Endodermal cell (in vitro differentiated cells): ENCODE measurements around the gene CD164. TPM values are rescaled to one million over a fixed set of nuclear protein-coding genes. Genes with fewer than 3 reads are reported as not detected.

ENCODE experiments used
- DNase-seq: peaks from one replicate; pipeline ENCODE4 v3.0.0-alpha.2; 2017
- H3K27ac ChIP-seq: 2 replicates; pipeline ENCODE4 v1.5.1; 2013; ENCODE audit warnings: mild to moderate bottlenecking, low read depth, low read length, moderate library complexity
- H3K27me3 ChIP-seq: 2 replicates; pipeline ENCODE4 v1.6.1; 2013; ENCODE audit warnings: mild to moderate bottlenecking, low read length, moderate library complexity; ENCODE audit not compliant: insufficient read depth, control insufficient read depth, poor library complexity, severe bottlenecking
- H3K36me3 ChIP-seq: 2 replicates; pipeline ENCODE4 v1.7.0; 2013; ENCODE audit warnings: mild to moderate bottlenecking, low read length, moderate library complexity; ENCODE audit not compliant: control insufficient read depth, insufficient read depth
- H3K4me1 ChIP-seq: one replicate; pipeline ENCODE4 v1.7.0; 2013; ENCODE audit warnings: low read length; ENCODE audit not compliant: control insufficient read depth, insufficient read depth
- H3K4me3 ChIP-seq: 2 replicates; pipeline ENCODE4 v1.5.1; 2013; ENCODE audit warnings: mild to moderate bottlenecking, low read length, moderate library complexity
- H3K9ac ChIP-seq: 2 replicates; pipeline ENCODE4 v1.6.1; 2013; ENCODE audit warnings: mild to moderate bottlenecking, low read length, moderate library complexity; ENCODE audit not compliant: poor library complexity, severe bottlenecking; ENCODE audit errors: extremely low read depth
- H3K9me3 ChIP-seq: 2 replicates; pipeline ENCODE4 v1.6.1; 2013; ENCODE audit warnings: mild to moderate bottlenecking, low read length, moderate library complexity; ENCODE audit not compliant: control insufficient read depth
- H3K27ac Mint-ChIP-seq: 2 replicates; pipeline ENCODE4 v1.8.0; 2020; ENCODE audit warnings: mixed read lengths
- H3K27me3 Mint-ChIP-seq: 2 replicates; pipeline ENCODE4 v1.8.0; 2021; ENCODE audit warnings: mild to moderate bottlenecking, mixed read lengths; ENCODE audit not compliant: insufficient read depth
- H3K36me3 Mint-ChIP-seq: 2 replicates; pipeline ENCODE4 v1.8.0; 2020; ENCODE audit warnings: low read depth, mixed read lengths
- H3K4me1 Mint-ChIP-seq: 2 replicates; pipeline ENCODE4 v1.8.0; 2020; ENCODE audit warnings: mixed read lengths
- H3K4me3 Mint-ChIP-seq: 2 replicates; pipeline ENCODE4 v1.8.0; 2020; ENCODE audit warnings: mild to moderate bottlenecking, moderate library complexity, mixed read lengths
- H3K9me3 Mint-ChIP-seq: 2 replicates; pipeline ENCODE4 v1.8.0; 2020; ENCODE audit warnings: mild to moderate bottlenecking, mixed read lengths
- CTCF ChIP-seq: fragments of 200-600 bp; sonication (generic); conservative IDR thresholded peaks from 2 replicates; pipeline ENCODE4 v1.5.0; 2021; ENCODE audit warnings: antibody characterized with exemption, mild to moderate bottlenecking
- WGBS, 2 experiments: methylation state at CpG; one replicate each; pipeline versions ENCODE4 v1.1.5 to v1.1.7; 2013; ENCODE audit warnings: missing lambda C conversion rate in 2 of 2, mixed read lengths in 1 of 2; ENCODE audit not compliant: insufficient coverage in 1 of 2, insufficient read length in 1 of 2; 5-methylcytosine and 5-hydroxymethylcytosine counted together
- total RNA-seq, 2 donors: library from RNA; stranded (reverse); fragmentation: NEBNext Ultra II Directional in 1 of 2; extraction: Animal tissue kit (Norgen Biotek cat#: 25700) in 1 of 2; gene quantifications; 2 replicates in 1 of 2; 3 replicates in 1 of 2; pipeline ENCODE4 v1.2.1, GENCODE V29; 2021

Gene CD164
- total RNA-seq, 2 donors from 2014 or later, result 120 to 126 TPM

- H3K9me3 Mint-ChIP-seq, result no peaks in the 10 kb centered on the region
- no peak overlapping the region for H3K4me3 Mint-ChIP-seq
- DNase-seq, result no peak
- no peaks in the 10 kb centered on the region for H3K4me1 Mint-ChIP-seq
- no peaks in the 10 kb centered on the region for H3K27me3 ChIP-seq
- no peak overlapping the region for H3K27ac ChIP-seq
- no peak overlapping the region for H3K27ac Mint-ChIP-seq
- WGBS, 2 experiments, result 91 to 100% methylated on average over 1 to 2 of the region's 2 CpGs
- no peaks in the 10 kb centered on the region for H3K36me3 ChIP-seq
- no peaks in the 10 kb centered on the region for H3K9me3 ChIP-seq
- no peak for TF ChIP-seq CTCF
- H3K9ac ChIP-seq, result no peak overlapping the region
- no peaks in the 10 kb centered on the region for H3K4me1 ChIP-seq
- H3K4me3 ChIP-seq, result no peak overlapping the region
- H3K27me3 Mint-ChIP-seq, result no peaks in the 10 kb centered on the region
- H3K36me3 Mint-ChIP-seq, result no peaks in the 10 kb centered on the region
Observed at GRCh38 chr6:109424946-109425345, 42.7 kb upstream of the CD164 start.

DNA sequence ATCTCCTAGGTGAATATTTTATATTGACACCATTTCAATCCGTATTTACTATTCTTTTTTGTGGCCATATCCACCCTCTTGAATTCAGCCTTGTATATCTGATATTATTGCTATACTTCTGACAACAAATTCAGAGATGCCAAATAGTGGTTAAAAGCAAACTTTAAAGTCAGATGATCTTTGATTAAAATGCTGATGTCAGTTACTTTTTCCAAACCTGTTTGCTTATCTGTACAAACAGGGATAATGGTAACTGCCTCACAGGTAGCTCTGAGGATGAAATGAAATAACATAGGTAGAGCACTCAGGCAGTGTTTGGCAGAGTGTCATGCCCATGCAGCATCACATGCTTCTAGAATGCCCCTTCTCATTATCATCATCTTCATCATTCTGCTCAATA lies 38.9 kb upstream of the CD164 start:
- Histone ChIP-seq H3K4me1 (no peaks in the 10 kb centered on the region), H3K36me3 (no peaks in the 10 kb centered on the region), H3K27ac (no peak overlapping the region), H3K9ac (no peak overlapping the region), H3K4me3 (no peak overlapping the region), H3K27me3 (no peaks in the 10 kb centered on the region), H3K9me3 (no peaks in the 10 kb centered on the region)
- H3K36me3 Mint-ChIP-seq, result no peaks in the 10 kb centered on the region
- no peak for DNase-seq
- H3K4me1 Mint-ChIP-seq, result no peaks in the 10 kb centered on the region
- no peak overlapping the region for H3K27ac Mint-ChIP-seq
- TF ChIP-seq CTCF, result no peak
- H3K9me3 Mint-ChIP-seq, result no peaks in the 10 kb centered on the region
- H3K27me3 Mint-ChIP-seq, result no peaks in the 10 kb centered on the region
- H3K4me3 Mint-ChIP-seq, result no peak overlapping the region
- WGBS, 2 experiments, result 60% methylated on average over 1 of the region's 1 CpG; no CpG with 5 or more reads in 1 of the 2 experiments

- H3K4me3 ChIP-seq, result no peak overlapping the region
- H3K4me3 Mint-ChIP-seq, result no peak overlapping the region
- TF ChIP-seq CTCF, result no peak
- H3K9ac ChIP-seq, result no peak overlapping the region
- H3K9me3 ChIP-seq, result no peaks in the 10 kb centered on the region
- no peak overlapping the region for H3K27ac ChIP-seq
- no peaks in the 10 kb centered on the region for H3K4me1 Mint-ChIP-seq
- 50 to 74% methylated on average over 1 of the region's 1 CpG for WGBS, 2 experiments
- no peak overlapping the region for H3K27ac Mint-ChIP-seq
- H3K36me3 ChIP-seq, result no peaks in the 10 kb centered on the region
- DNase-seq, result no peak
- H3K27me3 Mint-ChIP-seq, result no peaks in the 10 kb centered on the region
- no peaks in the 10 kb centered on the region for H3K4me1 ChIP-seq
- H3K36me3 Mint-ChIP-seq, result no peaks in the 10 kb centered on the region
- H3K9me3 Mint-ChIP-seq, result no peaks in the 10 kb centered on the region
- H3K27me3 ChIP-seq, result no peaks in the 10 kb centered on the region
Observed at GRCh38 chr6:109420751-109421150, 38.5 kb upstream of the CD164 start.
